GM08714 (cell line): ENCODE results near the gene SLC19A3.
"Not testable (repeated sequence)": the region's sequence is repeated elsewhere in the genome, so short reads cannot be mapped to it uniquely, and the experiment has no call there.

Experiments
- H3K4me3 ChIP-seq: fragments of 200-500 bp; sonication (Bioruptor generic); 2 replicates; pipeline ENCODE4 v1.5.1; 2014; ENCODE audit warnings: mild to moderate bottlenecking, low read length, inconsistent platforms
- ZNF274 ChIP-seq: IDR thresholded peaks from 2 replicates; pipeline ENCODE4 v1.6.1; 2012; ENCODE audit warnings: mild to moderate bottlenecking, low read depth, low read length

Gene SLC19A3

GRCh38 chr2:227671170-227671905 lies 46.5 kb downstream of the SLC19A3 start:
- TF ChIP-seq ZNF274 = no peak
- no peak overlapping the region for H3K4me3 ChIP-seq

- H3K4me3 ChIP-seq = not testable (repeated sequence)
Measured at GRCh38 chr2:227666631-227667170, 51.1 kb downstream of the SLC19A3 start, which contains the start of gene SCYGR5. SCYGR5 (plus strand) TSS chr2:227666804; CDS start chr2:227666804, 0 bp downstream.

DNA sequence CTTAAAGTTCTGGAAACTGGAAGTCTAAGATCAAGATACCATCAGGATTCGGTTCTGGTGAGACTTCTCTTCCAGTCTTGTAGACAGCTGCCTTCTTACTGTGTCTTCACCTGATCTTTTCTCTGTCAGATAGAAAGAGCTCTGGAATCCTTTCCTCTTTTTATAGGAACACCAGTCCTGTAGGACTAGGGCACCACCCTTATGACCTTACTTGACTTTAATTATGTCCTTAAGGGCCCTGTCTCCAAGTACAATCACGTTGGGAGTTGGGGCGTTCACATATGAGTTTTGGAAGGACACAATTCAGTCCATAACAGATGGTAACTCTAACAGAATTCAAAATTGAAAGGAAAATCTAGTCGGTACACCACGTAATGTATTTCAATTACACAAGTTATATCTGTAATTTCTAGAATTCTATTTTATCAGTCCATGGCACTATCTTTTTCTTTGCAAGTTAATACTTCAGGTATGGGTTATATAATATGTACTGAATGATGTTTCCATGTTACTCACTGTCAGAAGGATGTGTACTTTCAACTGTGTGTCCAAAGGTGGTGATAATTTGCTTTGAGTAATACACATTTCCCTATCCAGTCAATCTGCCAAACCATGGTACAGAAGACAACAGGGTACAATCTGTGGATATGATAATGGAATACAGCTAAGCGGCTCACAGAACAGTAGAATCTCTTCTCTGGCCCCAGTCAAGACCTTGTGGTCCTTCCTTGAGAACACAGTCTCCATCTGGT lies 52.5 kb downstream of the SLC19A3 start:
- TF ChIP-seq ZNF274 = no peak
- H3K4me3 ChIP-seq = no peak overlapping the region

DNA sequence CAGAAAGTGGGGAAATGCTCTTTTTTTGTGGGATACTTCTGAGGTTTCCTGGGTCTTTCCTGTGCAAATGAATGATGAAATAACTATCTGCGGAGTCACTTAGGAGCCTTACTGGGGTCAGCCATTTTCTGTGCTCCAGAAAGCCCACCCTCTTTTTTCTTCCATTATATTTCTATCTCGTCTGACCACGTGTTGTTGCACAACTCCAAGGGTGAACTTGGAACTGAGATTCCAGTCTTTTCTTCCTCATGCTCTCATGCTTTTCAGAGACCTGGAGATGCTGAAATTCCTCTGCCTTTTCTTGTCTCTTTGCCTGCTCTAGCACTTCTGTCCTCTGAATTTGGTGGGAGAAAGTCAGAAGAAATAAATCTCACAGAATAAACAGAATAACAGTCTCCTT lies 56.0 kb downstream of the SLC19A3 start:
- TF ChIP-seq ZNF274 = no peak
- H3K4me3 ChIP-seq = no peak overlapping the region

DNA sequence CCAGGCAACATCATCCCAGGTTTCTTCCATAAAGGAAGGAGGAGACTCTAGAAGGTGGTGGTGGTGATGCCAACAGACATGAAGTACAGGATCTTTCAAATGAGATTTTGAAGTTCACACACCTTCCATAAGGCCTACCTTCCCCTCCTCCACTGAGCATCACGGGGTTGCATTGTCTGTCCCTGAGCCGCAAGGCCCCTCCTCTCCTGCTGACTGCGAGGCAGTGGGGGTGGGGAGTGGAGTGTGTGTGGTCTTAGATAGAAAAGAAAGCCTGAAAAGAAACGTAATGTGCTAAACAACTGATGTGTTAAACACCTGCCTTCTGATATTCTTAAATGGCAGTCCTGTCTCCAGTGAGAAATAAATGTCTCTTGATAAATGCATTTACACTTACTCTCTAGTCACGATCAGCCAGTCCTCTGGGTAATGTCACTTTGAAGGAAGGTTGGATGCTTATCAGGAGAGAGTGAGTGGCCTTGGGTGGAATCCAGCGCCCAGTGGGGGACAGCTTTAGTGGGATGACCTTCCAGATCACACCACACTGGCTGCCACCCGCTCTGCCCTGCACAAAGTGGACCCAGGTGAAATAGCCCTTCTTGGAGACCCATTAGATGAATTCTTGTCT lies 56.7 kb downstream of the SLC19A3 start:
- H3K4me3 ChIP-seq = no peak overlapping the region
- TF ChIP-seq ZNF274 = no peak

GRCh38 chr2:227657199-227657845 lies 60.5 kb downstream of the SLC19A3 start:
- no peak for TF ChIP-seq ZNF274
- H3K4me3 ChIP-seq = no peak overlapping the region

- TF ChIP-seq ZNF274 = no peak
- no peak overlapping the region for H3K4me3 ChIP-seq
Measured at GRCh38 chr2:227655454-227655853, 62.4 kb downstream of the SLC19A3 start.

DNA sequence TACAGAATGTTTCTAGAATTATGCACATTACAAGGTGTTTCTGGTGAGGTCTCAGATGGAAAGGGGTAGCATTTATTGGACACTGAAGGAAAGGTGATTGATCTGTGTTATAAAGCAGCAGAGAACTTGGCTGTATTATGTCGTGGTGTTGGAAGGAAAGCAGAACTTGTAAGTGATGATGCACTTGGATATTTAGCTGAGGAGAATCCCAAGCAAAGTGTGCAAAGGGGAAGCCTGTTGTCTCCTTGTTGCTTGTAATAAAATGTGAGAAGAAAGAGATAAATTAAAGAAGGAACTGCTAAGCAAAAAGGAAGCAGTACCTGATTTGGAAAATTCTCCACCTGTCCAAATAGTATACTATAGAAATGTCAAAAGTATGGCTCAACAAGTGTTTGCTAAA lies 63.4 kb downstream of the SLC19A3 start:
- no peak for TF ChIP-seq ZNF274
- H3K4me3 ChIP-seq = no peak overlapping the region

- H3K4me3 ChIP-seq = no peak overlapping the region
- no peak for TF ChIP-seq ZNF274
Measured at GRCh38 chr2:227653419-227653818, 64.4 kb downstream of the SLC19A3 start.

- no peak for TF ChIP-seq ZNF274
- H3K4me3 ChIP-seq = no peak overlapping the region
Measured at GRCh38 chr2:227643990-227644551, 73.8 kb downstream of the SLC19A3 start.

DNA sequence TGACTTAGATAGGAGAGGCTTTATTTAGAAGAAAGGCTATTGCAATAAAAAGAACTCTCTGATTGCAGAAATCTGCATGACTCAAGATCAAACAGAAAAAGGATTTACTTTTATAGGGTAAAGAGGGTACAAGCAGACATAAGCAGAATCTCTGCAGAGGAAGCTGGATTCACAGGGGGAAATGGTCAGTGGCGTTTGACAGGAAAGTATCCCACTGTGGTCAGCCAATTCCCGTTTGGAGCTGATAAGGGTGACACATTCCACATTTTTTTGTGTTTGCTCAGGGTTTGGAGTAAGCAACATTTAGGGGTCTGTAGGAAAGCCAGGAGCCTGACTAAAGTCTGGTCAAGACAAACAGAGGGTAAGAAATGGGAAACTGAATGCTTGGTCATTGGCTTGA lies 75.2 kb downstream of the SLC19A3 start:
- H3K4me3 ChIP-seq = no peak overlapping the region
- no peak for TF ChIP-seq ZNF274

- TF ChIP-seq ZNF274 = no peak
- no peak overlapping the region for H3K4me3 ChIP-seq
Measured at GRCh38 chr2:227634201-227634600, 83.6 kb downstream of the SLC19A3 start.
